ENCODE measurements around the gene MARS1.

The MARS1 gene

DNA sequence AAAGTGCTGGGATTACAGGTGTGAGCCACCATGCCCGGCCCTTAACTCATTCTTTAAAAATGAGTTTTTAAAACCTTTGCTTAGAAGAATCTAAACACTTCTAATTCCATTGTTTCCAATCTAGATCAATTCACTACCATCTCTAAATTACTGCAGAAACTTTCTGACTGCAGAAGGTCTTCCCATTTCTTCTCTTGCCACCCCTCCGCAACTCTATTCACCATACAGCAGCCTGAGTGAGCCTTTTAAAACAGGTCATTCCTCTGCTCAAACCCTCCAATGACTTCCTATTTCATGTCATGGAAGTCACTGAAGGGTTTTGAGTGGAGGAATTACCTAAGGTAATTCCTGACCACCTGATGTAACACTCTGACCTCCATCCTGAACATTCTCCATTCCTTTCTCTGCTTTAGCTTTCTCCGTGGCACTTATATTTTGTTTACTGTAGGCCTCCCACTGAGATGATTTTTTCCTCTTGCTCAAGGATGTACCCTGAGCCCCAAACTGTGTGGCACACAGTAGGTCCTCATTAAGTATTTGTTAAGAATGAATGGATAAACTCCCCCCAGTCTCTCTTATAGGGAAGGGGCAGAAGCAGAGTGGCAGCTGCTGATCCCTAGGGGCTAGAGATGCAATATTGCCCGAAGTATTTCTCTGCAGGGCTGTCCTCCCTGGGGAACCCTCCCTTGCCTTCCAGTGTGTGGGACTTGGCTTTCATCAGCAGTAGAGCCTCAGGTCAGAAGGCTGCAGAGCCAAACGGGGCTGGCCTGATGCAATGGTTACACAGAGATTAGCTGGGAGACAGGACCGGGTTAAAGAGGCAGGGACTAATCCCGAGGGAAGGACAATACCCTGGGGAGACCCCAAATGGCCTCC is 31.3 kb downstream of the MARS1 start:
- no peak for DNase-seq

GRCh38 chr12:57519796-57520052 is 31.9 kb downstream of the MARS1 start:
- no peak for DNase-seq

DNA sequence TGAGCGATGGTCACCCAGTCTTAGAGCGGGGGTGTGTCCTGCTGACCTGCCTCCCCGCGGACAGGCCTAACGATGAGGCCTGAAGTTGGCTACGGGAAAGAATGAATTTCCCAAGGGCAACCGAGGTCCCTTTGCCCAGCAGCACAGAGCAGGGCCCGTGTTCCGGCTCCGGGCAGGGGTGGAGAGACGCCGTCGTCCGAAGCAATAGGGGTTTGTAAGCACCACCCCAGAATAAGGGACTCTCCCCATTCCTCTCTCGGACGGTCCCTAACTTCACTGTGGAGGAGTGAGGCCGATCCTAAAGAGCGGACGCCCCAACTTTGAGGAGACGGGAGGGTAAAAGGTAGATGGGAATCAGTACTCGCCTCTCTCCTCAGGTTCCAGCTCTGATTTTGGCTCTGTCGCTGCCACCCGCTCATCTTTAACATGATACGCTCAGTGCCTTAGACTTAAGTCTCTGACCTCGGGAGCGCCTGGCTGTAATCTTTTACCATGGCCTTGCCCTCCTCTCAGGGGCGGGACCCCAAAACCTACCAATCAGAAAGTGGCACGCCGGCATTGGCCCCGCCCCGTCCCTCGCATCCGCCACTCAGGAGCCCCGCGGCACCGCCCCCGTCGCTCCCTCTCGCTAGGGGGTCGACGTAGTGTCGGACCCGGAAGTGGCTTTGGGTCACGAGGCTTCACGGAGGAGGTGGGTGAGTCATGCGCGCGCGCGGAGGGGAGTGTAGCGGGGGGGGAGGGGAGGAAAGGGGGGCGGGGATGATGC is 32.4 kb downstream of the MARS1 start, which contains the start of gene DDIT3:
TSS of gene DDIT3 (minus strand) at position 462 of the 766 bp plus-strand sequence. CDS start 3,108 bp downstream, outside the sequence.
- peak; percentile 98 to 100 (median 99) for DNase-seq

- peak in 2 of 4 experiments; percentile 19 to 39 for DNase-seq
Measured at GRCh38 chr12:57521525-57522010, 33.7 kb downstream of the MARS1 start.

DNA sequence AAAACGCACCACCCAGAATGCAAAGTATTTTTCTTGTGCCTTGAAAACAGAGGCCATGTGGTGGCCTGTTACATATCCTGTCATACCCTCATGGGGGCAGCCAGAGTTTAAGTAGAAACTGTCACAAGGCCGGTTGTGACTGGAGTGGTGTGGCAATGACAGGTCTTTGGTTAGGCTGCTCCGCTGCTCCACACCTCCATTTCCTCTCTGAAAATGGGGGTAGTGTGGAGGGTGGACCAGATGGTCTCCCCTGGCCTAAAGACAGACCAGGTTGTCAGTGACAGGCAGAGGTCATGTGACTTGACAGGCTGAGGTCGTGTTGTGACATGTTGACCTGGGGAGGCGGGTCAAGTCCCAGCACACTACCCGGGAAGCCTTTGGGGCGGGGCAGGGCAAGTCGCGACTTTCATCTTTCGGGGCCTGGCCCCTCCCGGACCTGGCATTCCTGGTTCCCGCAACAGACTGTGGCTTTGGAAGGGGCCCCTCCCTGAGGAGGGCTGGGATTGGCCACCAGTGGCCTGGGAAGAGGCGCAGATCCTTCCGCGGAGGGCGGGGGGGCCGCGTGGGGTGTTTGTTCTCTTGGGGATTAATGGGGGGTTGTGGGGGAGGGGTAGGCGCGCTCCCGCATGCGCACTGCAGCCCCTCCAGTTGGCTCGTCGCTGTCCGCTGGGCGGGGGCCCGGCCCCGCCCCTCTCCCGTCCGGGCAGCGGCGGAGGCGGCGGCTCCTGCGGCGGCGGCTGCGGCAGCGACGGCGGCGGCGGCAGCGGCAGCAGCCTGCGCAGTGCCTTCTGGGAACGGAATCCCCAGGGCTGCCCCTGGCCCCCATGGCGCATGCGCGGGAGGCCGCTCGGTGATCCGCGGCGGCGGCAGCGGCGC is 34.4 kb downstream of the MARS1 start, which contains the start of gene MBD6:
TSS of gene MBD6 (plus strand) at position 814 of the 876 bp plus-strand sequence. CDS start 1,480 bp downstream, outside the sequence.
- DNase-seq = peak; percentile 76 to 95 (median 90)

GRCh38 chr12:57522887-57523705 is 35.2 kb downstream of the MARS1 start:
- no peak for DNase-seq

DNA sequence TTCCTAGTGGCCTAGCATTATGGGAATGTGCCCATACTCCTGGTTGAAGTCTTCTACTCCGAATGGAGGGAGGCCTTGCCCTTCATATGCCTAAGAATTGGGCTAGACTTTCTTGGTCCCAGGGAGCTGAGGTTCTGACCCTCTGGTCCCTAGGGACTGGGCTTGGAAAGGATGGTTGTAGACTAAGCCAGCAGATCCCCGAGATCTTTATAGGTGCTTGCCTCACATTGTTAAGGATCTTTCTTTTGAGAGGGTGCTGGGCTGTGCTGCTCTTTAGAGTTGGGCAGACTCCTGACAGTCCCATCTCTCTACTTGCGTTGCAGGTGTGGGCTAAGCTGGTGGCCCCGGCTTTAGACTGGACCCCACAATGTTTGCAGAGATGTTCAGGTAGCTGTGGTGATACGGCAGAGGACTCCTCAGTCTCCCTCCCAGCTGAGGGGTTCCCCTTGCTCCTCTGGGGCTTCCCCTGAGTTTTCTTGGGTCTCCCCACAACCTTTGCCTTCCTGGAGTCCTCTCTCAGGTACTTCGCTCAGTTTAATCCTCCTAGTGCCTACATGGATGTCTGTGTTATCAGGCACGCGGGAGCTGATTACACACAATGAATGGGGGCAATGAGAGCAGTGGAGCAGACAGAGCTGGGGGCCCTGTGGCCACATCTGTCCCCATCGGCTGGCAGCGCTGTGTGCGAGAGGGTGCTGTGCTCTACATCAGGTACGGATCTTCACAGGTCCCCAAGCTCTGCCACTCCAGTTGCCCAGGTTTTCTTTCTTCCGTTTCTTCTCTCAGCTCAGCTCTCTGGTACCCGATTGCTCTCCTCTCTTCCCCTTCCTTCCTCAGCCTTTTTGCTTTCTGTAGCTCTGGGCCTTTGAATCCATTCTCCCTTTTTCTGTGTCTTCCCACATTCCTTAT is 36.1 kb downstream of the MARS1 start:
- no peak for DNase-seq

DNA sequence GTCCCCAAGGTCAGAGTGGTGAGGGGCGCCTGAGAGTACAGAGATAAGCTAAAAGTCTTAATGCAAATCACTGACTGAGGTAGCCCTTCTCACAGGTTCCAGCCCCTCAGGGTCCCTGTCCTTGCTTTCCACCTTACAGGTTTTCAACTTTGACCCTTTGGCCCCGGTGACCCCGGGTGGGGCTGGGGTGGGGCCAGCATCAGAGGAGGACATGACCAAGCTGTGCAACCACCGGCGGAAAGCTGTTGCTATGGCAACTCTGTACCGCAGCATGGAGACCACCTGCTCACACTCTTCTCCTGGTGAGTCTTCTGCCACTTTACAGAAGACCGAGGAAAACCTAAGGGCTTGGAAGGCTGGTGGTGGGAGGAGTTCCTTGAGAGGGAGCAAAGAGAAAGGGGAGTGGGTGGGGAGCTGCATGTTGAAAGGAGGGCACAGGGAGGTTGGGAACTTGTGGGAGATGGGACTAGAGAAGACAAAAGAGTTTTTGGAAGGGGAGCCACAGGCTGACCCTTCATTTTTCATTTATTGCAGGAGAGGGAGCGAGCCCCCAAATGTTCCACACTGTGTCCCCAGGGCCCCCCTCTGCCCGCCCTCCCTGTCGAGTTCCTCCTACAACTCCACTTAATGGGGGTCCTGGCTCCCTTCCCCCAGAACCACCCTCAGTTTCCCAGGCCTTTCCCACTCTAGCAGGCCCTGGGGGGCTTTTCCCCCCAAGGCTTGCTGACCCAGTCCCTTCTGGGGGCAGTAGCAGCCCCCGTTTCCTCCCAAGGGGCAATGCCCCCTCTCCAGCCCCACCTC is 37.1 kb downstream of the MARS1 start:
- DNase-seq = no peak

GRCh38 chr12:57525615-57526383 is 37.9 kb downstream of the MARS1 start:
- no peak for DNase-seq

GRCh38 chr12:57526477-57527126 is 38.7 kb downstream of the MARS1 start:
- no peak for DNase-seq

DNA sequence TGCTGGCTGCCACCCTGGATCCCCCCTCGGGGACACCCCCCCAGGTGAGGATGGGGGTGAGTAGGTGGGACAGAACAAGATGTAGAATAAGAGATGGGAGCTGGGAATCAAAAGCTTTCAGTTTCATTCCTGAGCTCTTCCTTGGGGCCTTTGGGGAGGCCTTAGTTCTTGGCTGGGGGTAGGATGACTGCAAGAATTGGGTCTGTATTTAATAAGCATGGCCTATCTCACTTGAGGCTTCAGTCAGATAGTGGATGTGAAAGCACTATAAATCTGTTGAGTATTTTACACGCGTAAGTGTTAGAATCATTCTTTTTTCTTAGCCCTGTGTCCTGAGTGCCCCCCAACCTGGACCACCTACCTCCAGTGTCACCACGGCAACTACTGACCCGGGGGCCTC is 39.3 kb downstream of the MARS1 start:
- DNase-seq = no peak

DNA sequence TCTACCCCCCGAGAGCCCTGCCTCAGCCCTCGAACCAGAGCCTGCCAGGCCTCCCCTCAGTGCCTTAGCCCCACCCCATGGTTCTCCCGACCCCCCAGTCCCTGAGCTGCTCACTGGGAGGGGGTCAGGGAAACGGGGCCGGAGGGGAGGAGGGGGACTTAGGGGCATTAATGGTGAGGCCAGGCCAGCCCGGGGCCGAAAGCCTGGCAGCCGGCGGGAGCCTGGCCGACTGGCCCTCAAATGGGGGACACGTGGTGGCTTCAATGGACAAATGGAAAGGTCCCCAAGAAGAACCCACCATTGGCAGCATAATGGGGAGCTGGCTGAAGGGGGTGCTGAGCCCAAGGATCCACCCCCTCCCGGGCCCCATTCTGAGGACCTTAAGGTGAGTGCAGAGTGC is 40.3 kb downstream of the MARS1 start:
- no peak for DNase-seq

DNA sequence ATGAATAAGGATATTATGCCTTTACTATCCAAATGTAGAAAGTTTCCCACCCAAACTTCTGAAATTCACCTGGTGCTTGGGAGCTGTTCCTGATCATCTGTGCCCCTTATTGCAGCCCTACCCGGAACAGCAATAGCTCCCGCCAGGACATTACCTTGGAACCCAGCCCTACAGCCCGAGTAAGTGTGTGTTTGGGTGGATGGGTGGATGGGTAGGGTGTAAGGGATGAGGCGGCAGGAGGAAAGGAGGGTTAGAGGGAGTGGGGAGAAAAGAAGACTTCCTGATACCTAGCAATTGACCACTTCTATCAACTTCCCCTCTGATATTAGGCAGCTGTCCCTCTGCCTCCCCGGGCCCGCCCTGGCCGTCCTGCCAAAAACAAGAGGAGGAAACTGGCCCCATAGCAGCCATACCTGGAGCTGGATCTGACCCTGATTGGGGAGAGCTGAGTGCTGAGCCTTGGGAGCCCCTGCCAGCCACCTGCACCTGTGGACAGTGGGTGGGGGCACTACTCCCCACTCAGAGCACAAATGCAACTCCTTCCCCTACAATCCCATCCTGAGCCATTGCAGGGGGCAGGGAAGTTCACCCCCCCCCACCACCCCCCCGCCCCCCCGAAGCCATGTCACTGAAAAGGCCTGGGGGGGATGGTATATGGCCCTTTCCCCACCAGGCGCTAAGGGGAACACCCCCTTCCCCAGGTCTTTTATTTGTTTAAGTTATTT is 41.1 kb downstream of the MARS1 start:
- no peak for DNase-seq

DNA sequence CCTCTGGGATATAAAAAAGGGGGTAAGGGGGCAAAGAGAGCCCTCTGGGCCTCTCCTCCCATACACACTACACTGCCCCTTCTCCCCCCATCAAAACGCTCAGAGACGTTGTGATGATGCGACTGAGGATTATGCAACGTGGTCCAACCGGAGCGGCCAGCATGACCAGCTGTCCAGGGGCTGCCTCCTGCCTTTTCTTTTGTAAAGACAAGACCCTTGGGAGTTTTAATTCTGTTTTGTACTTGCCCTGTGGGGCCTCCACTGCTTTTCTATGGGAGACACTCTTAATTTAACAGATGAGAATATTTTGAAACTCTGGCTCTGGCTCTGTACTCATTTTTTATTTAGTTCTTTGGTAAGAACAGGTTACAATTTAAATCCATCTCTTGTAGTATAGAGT is 42.0 kb downstream of the MARS1 start:
- no peak for DNase-seq

GRCh38 chr12:57530396-57531142 is 42.7 kb downstream of the MARS1 start:
- DNase-seq = no peak

GRCh38 chr12:57531836-57532235 is 44.0 kb downstream of the MARS1 start:
- no peak for DNase-seq

DNA sequence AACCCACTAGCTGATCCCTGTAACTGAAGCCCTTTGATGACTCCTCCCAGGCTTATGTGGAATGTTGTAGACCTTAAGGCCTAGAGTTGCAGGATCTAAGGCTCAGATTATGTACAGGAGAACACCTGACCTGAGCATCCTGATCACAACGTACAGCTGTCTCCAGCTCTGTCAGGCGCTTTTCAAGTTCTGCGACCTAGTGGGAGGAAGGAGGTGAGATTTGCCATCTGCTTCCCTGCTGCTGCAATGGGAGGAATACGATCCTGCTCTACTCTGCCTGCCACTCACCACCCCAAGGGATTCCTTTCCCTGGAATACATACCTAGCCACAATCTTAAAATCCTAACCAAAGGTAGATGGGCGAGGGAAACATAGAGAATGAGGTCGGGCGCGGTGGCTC is 45.2 kb downstream of the MARS1 start:
- no peak for DNase-seq
